PC-3 (cell line): ENCODE data around the gene NRCAM.

Source experiments
- EZH2 ChIP-seq: fragments of 300-600 bp; sonication (generic); IDR thresholded peaks from one replicate; pipeline ENCODE4 v1.6.1; 2017; ENCODE audit warnings: antibody characterized with exemption, mild to moderate bottlenecking, low read length; ENCODE audit not compliant: unreplicated experiment
- EZH2phosphoT487 ChIP-seq: fragments of 300-600 bp; sonication (generic); IDR thresholded peaks from 2 replicates; pipeline ENCODE4 v1.6.1; 2018; ENCODE audit warnings: mild to moderate bottlenecking, antibody characterized with exemption, low read length, borderline replicate concordance
- TF ChIP-seq, protein P1 (sequence below): fragments of 300-600 bp; sonication (generic); conservative IDR thresholded peaks from 2 replicates; pipeline ENCODE4 v1.5.1; 2017; ENCODE audit warnings: antibody characterized with exemption, low read depth, mild to moderate bottlenecking, low read length

DNA sequence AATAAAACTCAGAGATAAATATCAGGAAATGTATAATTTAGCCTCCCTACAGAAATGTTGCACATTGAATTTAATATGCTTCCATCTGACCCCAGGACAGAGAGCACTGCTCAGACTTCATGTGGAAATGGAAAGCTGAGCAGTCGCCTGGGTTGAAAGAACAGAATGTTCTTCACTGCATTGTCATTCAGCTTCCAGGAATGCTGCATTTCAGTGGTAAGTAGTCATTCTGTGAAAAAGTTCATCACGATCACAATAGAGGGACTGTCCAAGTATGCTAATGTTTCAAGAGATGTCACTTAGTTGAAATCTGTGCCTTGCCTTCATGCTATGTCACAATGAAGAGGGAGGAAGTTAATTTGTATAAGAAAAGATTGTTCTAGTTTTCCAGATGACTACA, 147.3 kb downstream of the NRCAM start:
- TF ChIP-seq, protein P1, sequence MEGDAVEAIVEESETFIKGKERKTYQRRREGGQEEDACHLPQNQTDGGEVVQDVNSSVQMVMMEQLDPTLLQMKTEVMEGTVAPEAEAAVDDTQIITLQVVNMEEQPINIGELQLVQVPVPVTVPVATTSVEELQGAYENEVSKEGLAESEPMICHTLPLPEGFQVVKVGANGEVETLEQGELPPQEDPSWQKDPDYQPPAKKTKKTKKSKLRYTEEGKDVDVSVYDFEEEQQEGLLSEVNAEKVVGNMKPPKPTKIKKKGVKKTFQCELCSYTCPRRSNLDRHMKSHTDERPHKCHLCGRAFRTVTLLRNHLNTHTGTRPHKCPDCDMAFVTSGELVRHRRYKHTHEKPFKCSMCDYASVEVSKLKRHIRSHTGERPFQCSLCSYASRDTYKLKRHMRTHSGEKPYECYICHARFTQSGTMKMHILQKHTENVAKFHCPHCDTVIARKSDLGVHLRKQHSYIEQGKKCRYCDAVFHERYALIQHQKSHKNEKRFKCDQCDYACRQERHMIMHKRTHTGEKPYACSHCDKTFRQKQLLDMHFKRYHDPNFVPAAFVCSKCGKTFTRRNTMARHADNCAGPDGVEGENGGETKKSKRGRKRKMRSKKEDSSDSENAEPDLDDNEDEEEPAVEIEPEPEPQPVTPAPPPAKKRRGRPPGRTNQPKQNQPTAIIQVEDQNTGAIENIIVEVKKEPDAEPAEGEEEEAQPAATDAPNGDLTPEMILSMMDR: no peak
- TF ChIP-seq EZH2: no peak
- no peak for TF ChIP-seq EZH2phosphoT487
